WI38 (cell line): ENCODE results near the gene ABCC12.

ENCODE experiments used
- H3K4me3 ChIP-seq: 2 replicates; pipeline ENCODE4 v1.5.1; 2011; ENCODE audit warnings: low read depth, mild to moderate bottlenecking, control low read depth, low read length
- TF ChIP-seq, protein P1 (sequence below): IDR thresholded peaks from 2 replicates; pipeline ENCODE4 v1.5.1; 2012; ENCODE audit warnings: low read depth, mild to moderate bottlenecking, control low read depth, low read length

The ABCC12 gene

DNA sequence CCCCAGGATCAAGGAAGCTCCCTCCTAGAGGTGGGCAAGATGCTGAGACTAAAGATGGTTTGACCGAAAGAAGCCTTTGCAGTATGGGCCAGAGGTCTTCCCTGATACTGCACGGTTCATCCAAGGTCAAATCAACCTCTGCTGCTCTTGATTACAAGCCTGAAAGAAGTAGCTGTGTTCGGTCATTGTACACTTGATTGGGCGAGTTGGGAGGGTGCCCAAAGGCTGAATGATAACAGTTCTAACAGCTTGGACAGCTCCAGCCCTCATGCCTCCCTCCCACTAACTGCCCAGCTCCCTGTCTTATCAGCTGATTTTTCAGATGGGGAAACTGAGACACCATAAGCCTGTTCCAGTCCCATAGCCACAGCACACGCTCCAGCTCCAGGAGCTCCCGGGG lies 42.8 kb downstream of the ABCC12 start:
- H3K4me3 ChIP-seq, result no peak overlapping the region
- TF ChIP-seq, protein P1, sequence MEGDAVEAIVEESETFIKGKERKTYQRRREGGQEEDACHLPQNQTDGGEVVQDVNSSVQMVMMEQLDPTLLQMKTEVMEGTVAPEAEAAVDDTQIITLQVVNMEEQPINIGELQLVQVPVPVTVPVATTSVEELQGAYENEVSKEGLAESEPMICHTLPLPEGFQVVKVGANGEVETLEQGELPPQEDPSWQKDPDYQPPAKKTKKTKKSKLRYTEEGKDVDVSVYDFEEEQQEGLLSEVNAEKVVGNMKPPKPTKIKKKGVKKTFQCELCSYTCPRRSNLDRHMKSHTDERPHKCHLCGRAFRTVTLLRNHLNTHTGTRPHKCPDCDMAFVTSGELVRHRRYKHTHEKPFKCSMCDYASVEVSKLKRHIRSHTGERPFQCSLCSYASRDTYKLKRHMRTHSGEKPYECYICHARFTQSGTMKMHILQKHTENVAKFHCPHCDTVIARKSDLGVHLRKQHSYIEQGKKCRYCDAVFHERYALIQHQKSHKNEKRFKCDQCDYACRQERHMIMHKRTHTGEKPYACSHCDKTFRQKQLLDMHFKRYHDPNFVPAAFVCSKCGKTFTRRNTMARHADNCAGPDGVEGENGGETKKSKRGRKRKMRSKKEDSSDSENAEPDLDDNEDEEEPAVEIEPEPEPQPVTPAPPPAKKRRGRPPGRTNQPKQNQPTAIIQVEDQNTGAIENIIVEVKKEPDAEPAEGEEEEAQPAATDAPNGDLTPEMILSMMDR, result no peak

DNA sequence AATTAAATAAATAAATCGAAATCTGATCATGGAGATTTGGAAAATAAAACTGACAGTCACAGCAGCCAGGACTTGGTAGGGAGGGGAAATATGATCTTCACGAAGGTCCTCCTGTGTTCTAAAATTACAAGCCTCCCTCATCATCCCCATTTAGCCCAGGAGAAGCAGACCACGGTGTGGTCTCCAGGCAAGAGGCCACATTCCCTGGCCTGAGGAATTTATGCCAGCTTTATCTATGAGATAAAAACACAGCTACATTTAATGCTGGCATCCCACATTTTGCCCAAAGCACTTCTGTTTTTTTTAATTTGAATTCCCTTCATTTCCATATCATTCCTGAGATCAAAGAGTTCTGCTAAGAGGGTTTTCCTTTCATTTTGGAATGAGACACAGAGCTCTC lies 43.2 kb downstream of the ABCC12 start:
- TF ChIP-seq, protein P1, result no peak
- no peak overlapping the region for H3K4me3 ChIP-seq

DNA sequence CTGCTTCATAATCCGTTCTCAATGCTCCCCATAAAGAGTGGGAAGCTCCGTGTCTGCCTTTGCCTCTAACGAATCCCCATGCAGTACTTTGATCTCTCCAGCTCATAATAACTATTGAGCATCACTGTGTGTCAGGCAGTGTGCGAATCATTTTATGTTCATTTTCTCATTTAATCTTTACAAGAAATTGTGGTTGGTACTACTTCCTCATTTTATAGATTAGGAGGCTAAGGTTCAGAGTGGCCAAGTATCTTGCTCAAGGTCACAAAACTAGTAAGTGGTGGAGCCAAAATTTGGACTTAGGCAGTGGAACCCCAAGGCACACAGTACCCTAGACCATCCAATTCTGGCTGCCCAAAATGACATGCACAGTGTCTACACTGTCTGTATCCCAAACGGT lies 44.8 kb downstream of the ABCC12 start:
- TF ChIP-seq, protein P1, result no peak
- no peak overlapping the region for H3K4me3 ChIP-seq

DNA sequence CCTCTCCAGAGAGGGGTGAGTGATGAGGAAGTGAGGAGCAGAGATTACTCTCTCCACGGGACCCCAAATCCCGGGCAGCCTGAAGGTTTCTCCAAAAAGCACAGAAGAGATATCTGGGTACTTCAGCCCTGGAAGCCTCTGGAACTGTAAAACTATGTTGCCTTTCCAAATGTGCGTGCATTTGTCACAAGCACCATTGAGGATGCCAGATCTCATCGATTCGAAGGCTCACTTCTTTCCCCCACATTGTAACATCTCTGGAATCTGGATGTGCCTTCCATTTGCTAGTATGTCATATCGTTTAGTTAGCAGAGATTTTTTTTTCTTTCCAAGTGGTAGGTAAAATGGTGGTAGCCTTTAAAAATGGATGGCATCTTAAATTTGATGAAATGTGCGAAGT lies 45.8 kb downstream of the ABCC12 start:
- TF ChIP-seq, protein P1, result no peak
- H3K4me3 ChIP-seq, result no peak overlapping the region

DNA sequence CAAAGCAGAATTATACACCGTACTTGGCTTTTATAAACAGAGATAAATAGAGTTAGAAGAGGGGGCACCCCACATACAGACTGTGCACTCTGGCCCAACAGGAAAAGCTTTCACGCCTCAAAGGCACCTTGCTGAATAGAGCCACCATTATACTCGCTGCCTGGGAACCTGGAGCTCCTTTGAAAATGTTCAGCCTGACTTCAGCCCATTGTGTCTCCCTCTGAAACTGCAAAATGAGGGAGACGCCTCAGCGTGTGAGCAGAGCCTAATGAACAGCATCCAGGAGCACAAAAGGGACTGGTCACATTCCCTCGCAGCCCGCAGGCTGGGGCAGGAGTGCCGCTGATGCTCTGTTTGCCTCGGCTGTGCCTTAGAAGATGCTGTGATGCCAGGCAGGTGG lies 46.3 kb downstream of the ABCC12 start:
- TF ChIP-seq, protein P1, result no peak

DNA sequence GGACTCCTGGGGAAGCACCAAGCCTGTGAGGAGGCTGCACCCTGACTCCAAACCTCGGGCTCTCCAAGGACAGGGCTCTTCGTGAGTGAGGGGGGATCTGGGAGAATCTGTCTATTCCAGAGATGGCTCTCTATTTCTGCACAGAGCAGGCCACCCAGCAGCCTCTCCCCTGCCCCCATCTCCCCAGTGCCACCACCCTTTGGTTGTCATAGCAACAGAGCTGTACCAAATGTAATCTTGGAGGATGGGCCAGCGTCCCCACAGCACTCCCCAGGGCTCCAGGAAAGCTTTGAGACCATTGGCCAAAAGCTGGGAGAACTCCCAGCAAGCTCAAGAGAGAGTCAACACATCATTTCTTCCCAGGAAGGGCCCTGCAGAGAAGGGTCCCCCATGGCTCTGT lies 49.3 kb downstream of the ABCC12 start:
- TF ChIP-seq, protein P1, result no peak
- H3K4me3 ChIP-seq, result no peak overlapping the region

More for the DNA sequence above, 46.3 kb downstream of the ABCC12 start:
- no peak overlapping the region for H3K4me3 ChIP-seq
